Ecto neural progenitor cell (in vitro differentiated cells): ENCODE measurements around the gene DNAJB12.
"Not testable (repeated sequence)": the region's sequence is repeated elsewhere in the genome, so short reads cannot be mapped to it uniquely, and the experiment has no call there.

ENCODE experiments used
- DNase-seq: peaks from one replicate; pipeline ENCODE4 v3.0.0-alpha.2; 2018; ENCODE audit warnings: low spot score

Gene DNAJB12

GRCh38 chr10:72331575-72332422 lies 22.9 kb downstream of the DNAJB12 start:
- peak; percentile 94 for DNase-seq

GRCh38 chr10:72330069-72330426 lies 24.7 kb downstream of the DNAJB12 start:
- DNase-seq = no peak

DNA sequence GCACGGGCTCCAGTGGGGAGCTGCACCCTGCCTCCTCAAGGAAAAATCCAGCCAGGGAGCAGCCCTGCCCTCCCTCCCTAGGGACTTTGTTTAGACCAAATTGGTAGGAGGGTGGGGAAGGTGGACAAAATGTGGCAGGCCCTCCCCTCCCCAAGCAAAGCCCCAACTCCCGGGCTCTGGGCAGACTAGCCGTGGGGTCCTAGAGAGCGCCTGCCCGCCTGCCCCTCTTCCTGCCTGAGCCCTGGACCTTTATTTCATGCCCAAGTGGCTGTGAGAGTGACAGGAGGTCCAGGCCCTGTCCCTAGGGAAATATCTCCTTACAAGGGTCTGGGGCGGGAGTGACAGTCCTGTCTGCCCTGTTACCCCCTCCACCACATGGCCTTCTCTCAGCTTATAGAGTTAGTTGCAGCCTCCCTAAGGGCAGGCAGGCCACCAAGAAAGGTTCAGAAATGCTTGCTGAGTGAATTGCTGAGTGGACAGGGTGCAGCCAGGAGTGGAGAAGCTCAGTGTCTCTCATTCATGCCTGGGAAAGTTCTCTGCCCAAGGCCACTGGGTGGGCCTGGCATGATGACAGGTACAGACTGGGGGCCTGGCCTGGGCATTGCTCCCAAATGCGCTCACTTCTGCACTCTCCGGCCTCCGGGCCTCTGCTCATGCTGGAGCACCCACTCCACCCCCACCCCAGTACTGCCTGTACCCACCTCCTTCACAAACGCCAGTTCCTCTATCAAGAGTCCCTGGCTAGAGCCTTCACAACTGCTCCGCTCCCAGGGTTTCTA lies 25.2 kb downstream of the DNAJB12 start:
- no peak for DNase-seq

DNA sequence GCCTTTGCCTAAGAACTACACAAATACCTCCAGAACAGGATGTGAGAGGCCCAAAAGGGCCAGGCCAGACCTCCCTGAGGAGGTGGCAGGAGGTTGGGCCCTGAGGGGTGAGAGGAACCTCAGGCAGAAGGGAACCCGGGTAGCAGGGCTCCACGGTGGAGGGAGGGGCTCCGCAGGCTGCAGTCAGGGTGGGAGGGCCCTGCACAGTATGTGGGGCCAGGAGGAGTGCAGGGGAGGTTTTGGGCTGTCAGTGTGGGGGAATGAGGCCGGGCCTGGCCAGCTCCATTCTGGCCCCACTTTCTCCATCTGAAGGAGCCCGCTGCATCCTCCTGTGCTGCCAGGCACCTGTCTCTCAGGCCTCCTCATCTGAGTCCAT lies 25.9 kb downstream of the DNAJB12 start:
- DNase-seq = no peak

- DNase-seq = peak; percentile 84
Measured at GRCh38 chr10:72328045-72328828, 26.5 kb downstream of the DNAJB12 start.

DNA sequence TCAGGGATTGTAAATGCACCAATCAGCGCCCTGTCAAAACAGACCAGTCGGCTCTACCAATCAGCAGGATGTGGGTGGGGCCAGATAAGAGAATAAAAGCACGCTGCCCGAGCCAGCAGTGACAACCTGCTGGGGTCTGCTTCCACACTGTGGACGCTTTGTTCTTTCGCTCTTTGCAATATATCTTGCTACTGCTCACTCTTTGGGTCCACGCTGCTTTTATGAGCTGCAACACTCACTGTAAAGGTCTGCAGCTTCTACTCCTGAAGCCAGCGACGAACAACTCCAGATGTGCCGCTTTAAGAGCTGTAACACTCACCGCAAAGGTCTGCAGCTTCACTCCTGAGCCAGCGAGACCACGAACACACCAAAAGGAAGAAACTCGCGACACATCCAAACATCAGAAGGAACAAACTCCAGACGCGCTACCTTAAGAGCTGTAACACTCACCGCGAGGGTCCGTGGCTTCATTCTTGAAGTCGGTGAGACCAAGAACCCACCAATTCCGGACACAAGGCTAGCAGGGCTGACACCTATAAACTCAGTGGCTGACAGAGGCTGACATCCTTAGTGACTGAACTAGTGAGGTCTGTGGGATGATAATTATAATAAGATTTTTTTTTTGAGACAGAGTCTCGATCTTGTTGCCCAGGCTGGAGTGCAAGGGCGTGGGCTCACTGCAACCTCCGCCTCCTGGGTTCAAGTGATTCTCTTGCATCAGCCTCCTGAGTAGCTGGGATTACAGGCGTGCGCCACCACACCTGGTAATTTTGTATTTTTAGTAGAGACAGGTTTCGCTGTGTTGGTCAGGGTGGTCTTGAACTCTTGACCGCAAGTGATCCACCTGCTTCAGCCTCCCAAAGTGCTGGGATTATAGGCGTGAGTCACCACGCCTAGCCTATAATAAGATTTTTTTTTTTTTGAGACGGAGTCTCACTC lies 27.8 kb downstream of the DNAJB12 start:
- DNase-seq = not testable (repeated sequence)

DNA sequence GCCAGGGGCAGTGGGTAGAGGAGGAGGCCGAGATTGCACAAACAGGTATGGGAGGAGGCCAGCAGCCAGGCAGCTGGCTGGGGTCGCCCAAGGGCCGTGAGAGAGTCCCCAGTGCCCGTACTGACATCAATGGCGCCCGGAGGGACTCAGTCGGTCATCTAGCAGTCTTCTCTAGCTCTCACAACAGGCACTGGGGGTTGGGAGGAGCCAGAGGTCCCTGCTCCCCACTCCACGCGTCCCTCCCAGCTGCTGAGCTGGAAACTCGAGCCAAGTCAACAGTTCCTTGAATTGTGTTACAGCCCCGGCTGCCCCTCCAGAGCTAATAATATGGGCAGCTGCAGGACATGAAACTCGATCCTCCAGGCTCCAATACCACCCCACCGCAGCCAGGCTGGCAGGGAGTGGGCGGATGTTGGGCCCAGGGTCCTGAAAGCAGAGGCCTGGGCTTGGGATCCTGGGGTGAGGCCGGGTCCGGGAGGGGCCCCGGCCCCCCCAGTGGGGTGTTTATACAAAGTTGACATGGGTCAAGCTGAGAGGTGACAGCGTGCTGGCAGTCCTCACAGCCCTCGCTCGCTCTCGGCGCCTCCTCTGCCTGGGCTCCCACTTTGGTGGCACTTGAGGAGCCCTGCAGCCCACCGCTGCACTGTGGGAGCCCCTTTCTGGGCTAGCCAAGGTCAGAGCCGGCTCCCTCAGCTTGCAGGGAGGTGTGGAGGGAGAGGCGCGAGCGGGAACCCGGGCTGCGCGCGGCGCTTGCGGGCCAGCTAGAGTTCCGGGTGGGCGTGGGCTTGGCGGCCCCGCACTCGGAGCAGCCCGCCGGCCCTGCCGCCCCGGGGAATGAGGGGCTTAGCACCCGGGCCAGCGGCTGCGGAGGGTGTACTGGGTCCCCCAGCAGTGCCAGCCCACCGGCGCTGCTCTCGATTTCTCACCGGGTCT lies 29.2 kb downstream of the DNAJB12 start:
- DNase-seq = peak; percentile 71

GRCh38 chr10:72323771-72324191 lies 30.9 kb downstream of the DNAJB12 start:
- DNase-seq = no peak

DNA sequence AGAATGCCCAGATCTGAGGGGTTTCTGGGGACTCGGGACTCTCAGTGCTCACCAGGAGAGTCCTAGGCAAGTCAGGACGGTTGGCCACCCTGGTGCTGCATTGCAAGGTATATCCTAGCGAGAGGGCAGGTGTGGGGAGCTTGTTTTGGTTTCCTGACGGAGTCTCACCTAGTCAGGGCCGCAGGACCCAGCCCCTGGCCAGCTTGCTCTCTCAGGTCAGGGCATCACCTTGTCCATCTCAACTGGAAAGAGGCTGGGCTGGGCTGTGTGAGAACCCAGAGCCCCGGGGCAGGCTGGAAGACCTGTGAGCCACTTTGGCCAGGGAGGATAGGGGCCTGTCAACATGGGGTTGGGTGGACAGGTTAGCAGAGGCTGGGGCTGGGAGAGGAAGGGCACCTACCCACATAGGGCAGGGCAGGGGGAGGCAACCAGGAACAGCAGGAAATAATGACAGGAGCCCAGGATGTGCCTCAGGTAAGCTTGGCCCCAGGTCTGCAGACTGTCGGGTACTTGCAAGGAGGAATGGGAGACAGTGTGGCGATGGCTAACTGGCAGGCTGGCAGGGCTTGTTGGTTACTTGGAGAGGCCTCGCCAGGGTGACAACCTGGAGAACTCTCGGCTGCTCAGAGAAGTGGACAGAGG lies 31.5 kb downstream of the DNAJB12 start:
- no peak for DNase-seq

DNA sequence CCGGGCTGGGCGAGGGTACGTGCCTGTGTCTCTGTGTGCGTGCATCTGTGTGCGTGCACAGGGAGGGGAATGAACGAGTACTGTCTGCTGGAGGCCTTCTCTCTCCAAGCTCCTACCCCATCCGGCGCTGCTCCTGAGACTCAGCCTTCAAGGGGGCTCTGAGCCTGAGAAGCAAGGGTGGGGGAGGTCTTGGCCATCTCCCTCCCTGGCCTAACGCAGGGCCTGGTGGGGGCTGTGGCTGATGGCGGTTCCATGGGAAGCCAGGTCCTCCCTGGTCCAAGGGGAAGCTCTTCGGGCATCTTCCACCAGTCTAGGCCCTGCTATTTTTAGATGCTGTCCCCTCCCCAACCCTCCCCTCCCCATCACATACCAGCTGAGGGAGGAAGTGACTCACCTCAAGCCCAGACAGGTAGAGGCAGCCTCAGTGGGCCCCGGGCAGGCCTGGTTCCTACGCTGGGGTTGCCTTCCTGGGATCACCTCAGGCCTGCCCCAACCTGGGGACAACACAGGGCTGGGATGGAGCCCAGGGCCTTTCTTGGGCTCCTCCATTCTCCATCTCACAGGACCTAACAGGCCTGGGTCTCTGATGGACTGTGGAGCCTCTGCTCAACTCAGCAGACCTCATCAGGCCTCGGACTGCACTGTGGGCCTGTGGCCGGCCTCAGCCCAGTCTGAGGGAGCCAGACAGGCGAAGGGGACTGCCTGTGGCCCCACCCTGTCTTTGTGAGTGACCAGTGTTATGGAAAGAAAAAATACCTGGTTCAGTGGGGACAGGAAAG lies 32.2 kb downstream of the DNAJB12 start:
- DNase-seq = no peak

DNA sequence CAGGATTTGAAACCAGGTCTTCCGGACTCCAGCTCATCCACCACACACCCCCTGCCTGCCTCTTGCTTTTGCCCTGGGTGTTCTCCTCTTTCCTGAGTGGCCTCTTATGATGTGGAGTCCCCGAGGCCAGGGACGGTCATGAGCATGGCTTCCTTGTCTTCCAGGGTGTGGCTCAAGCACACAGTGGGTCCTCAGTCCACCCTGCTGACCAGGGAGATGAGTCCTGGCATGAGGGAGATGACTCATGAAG lies 32.8 kb downstream of the DNAJB12 start:
- no peak for DNase-seq

GRCh38 chr10:72321248-72322029 lies 33.3 kb downstream of the DNAJB12 start:
- DNase-seq = no peak

DNA sequence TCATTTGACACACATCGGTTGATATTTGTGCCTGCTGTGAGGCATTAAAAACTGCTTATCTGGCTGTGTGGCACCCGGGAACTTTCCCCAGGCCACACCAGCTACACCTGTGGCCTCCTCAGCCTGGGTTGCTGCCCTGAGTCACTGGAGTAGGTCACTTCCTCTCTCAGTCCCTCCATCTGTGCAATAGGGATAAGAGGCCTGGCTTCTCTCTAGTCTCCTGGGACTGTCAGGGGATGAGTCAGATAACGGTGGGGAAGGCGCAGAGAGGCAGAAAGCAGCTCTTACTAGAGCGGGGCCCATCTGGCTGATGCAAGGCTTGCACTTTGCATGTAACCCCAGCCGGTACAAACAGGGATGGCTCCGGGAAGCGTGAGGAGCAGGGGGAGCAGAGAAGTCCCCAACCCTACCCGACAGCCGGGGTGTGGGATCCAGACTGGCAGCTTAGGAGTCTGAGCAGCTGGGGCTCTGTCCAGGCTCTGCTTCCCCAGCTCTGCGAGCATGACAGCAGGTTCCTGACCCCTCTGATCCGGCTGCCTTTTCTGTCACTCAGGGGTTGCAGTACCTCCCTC lies 34.0 kb downstream of the DNAJB12 start:
- peak; percentile 73 for DNase-seq

DNA sequence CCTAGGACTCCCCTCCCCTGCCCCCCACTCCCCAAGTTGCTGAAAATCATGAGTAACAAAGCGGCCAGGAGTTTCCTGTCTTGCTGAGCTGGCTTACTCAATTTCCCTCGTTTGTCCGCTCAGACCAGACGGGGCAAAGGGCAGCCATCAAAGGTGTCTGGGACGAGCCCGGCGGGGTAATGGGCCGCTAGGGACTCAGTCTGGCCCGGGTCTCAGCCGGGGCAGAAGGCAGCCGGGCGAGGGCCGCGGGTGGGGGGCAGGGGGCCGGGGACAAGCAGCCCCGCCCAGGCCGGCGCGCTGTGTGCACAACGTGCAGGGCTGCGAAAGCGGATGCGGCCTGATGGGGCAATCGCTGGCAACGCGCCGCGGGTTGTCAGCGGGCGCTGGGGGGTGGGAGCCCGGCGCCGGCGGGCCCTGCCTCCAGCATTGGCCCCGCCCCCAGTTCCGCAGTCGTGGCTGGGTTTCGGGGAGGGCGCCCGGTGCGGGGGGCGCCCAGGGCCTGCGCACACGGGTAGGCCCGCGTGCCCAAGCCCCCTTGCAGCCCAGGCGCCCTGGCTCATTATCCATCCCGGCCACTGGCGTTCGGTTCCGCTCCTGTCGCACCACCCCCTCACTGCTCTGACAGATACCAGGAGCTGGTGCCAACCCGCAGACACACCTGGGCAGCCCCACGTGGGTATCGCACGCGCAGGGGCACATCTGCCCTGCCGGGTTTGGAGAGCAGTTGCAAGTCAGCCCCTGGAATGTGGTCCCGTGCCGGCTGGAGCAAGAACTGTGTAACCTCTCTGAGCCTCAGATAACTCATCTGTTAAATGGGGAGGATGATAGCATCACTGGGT lies 35.1 kb downstream of the DNAJB12 start:
- peak; percentile 80 for DNase-seq

- no peak for DNase-seq
Measured at GRCh38 chr10:72318418-72319262, 36.1 kb downstream of the DNAJB12 start.

DNA sequence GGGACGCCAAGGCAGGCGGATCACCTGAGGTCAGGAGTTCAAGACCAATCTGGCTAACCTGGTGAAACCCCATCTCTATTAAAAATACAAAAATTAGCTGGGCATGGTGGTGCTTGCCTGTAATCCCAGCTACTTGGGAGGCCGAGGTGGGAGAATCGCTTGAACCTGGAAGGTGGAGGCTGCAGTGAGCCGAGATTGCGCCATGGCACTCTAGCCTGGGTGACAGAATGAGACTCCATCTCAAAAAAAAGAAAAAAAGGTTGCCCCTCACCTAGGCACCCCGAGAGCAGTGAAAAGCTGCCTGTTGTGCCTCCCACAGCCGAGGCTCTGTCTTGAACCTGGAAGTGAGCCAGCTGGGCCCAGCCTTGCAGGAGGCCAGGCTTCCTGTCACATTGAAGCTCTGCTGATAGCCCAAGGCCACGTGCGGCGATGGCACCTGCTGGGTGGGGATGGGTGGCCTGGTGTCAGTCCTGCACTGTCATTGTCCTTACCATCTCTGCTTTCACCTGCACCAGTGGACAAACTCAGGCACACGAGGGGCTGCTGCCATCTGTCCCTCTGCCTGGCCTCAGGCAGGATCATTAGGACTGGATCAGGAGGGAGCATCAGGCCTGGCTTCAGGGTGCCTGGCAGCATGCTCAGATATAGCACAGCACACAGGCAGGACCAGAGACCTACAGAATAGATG lies 37.8 kb downstream of the DNAJB12 start:
- DNase-seq = no peak
